22Rv1 (cell line): ENCODE results near the gene SHISA6.

Source experiments
- H3K27ac ChIP-seq: fragments of 450-650 bp; 2 replicates; pipeline ENCODE4 v1.5.1; 2017
- CTCF ChIP-seq: fragments of 450-650 bp; IDR thresholded peaks from 2 replicates; pipeline ENCODE4 v1.5.1; 2017; ENCODE audit warnings: mild to moderate bottlenecking
- ZFX ChIP-seq: fragments of 450-650 bp; IDR thresholded peaks from 2 replicates; pipeline ENCODE4 v1.6.1; 2017; ENCODE audit warnings: antibody characterized with exemption, borderline replicate concordance

The SHISA6 gene

GRCh38 chr17:11278992-11279270, 37.9 kb downstream of the SHISA6 start:
- no peak overlapping the region for H3K27ac ChIP-seq
- TF ChIP-seq ZFX (no peak), CTCF (no peak)

- no peak for TF ChIP-seq ZFX
- TF ChIP-seq CTCF, result no peak
- no peak overlapping the region for H3K27ac ChIP-seq
These were observed 38.8 kb downstream of the SHISA6 start for GRCh38 chr17:11279776-11280344.

- TF ChIP-seq ZFX (no peak), CTCF (no peak)
- no peak overlapping the region for H3K27ac ChIP-seq
These were observed 41.6 kb downstream of the SHISA6 start for GRCh38 chr17:11282586-11282985.

GRCh38 chr17:11284811-11285210, 43.8 kb downstream of the SHISA6 start:
- TF ChIP-seq CTCF (no peak), ZFX (no peak)
- no peak overlapping the region for H3K27ac ChIP-seq

- TF ChIP-seq ZFX (no peak), CTCF (no peak)
- H3K27ac ChIP-seq, result no peak overlapping the region
These were observed 44.9 kb downstream of the SHISA6 start for GRCh38 chr17:11285946-11286345.

GRCh38 chr17:11287791-11288190, 46.8 kb downstream of the SHISA6 start:
- no peak overlapping the region for H3K27ac ChIP-seq
- no peak for TF ChIP-seq ZFX
- no peak for TF ChIP-seq CTCF

- no peak for TF ChIP-seq CTCF
- TF ChIP-seq ZFX, result no peak
- H3K27ac ChIP-seq, result no peak overlapping the region
These were observed 49.8 kb downstream of the SHISA6 start for GRCh38 chr17:11290814-11291213.
